HG03571 (cell line): ENCODE measurements around the gene KNSTRN.
A peak's percentile ranks its signal among the peaks of the same experiment; 100 is the strongest.

Source experiments
- ATAC-seq: cut with Tn5 transposase; IDR thresholded peaks from one replicate; pipeline ENCODE4 v1.9.1; 2021; ENCODE audit not compliant: unreplicated experiment

KNSTRN gene

GRCh38 chr15:40382580-40383456 lies at the start of gene KNSTRN:
TSS of gene KNSTRN (plus strand) at chr15:40382721. CDS start at chr15:40382836, 115 bp downstream.
- ATAC-seq = peak; percentile 97

GRCh38 chr15:40333922-40334492 lies 48.5 kb upstream of the KNSTRN start:
- ATAC-seq = no peak

- no peak for ATAC-seq
Measured at GRCh38 chr15:40334541-40334940, 48.0 kb upstream of the KNSTRN start.

GRCh38 chr15:40334941-40335795 lies 47.4 kb upstream of the KNSTRN start:
- ATAC-seq = no peak

GRCh38 chr15:40335938-40336743 lies 46.4 kb upstream of the KNSTRN start:
- no peak for ATAC-seq

- no peak for ATAC-seq
Measured at GRCh38 chr15:40336744-40337122, 45.8 kb upstream of the KNSTRN start.

- ATAC-seq = no peak
Measured at GRCh38 chr15:40337597-40337996, 44.9 kb upstream of the KNSTRN start.

GRCh38 chr15:40338041-40338657 lies 44.4 kb upstream of the KNSTRN start:
- ATAC-seq = no peak

GRCh38 chr15:40338921-40339620 lies 43.5 kb upstream of the KNSTRN start:
- ATAC-seq = no peak

GRCh38 chr15:40339621-40339945 lies 42.9 kb upstream of the KNSTRN start:
- no peak for ATAC-seq

GRCh38 chr15:40340038-40340739 lies 42.3 kb upstream of the KNSTRN start:
- ATAC-seq = no peak

GRCh38 chr15:40340740-40341400 lies 41.7 kb upstream of the KNSTRN start, which contains the start of gene CCDC9B:
TSS of gene CCDC9B (minus strand) at chr15:40340939. CDS start at chr15:40340819, 120 bp downstream.
- ATAC-seq = no peak

- ATAC-seq = no peak
Measured at GRCh38 chr15:40342416-40343320, 39.9 kb upstream of the KNSTRN start.

GRCh38 chr15:40343512-40343911 lies 39.0 kb upstream of the KNSTRN start:
- no peak for ATAC-seq

GRCh38 chr15:40344217-40344616 lies 38.3 kb upstream of the KNSTRN start:
- ATAC-seq = no peak

- no peak for ATAC-seq
Measured at GRCh38 chr15:40344631-40345120, 37.8 kb upstream of the KNSTRN start.

GRCh38 chr15:40345225-40345866 lies 37.2 kb upstream of the KNSTRN start:
- no peak for ATAC-seq
